DOHH2 (cell line): ENCODE data around the gene AGBL4.

Source experiments
- H3F3A ChIP-seq: fragments of 200-600 bp; sonication (generic), shearing (Covaris generic); 2 replicates; pipeline ENCODE4 v1.6.0; 2016; ENCODE audit warnings: antibody characterized with exemption, mild to moderate bottlenecking; ENCODE audit not compliant: control insufficient read depth, insufficient read depth
- H3K27ac ChIP-seq: fragments of 200-600 bp; sonication (generic); 2 replicates; pipeline ENCODE4 v1.5.1; 2014; ENCODE audit warnings: low read depth, mild to moderate bottlenecking, low read length, moderate library complexity
- H3K27me3 ChIP-seq: fragments of 200-600 bp; sonication (generic); 2 replicates; pipeline ENCODE4 v1.6.1; 2014; ENCODE audit warnings: mild to moderate bottlenecking, low read length, mixed read lengths; ENCODE audit not compliant: control insufficient read depth
- H3K36me3 ChIP-seq: fragments of 200-600 bp; sonication (generic); 2 replicates; pipeline ENCODE4 v1.6.1; 2014; ENCODE audit warnings: mild to moderate bottlenecking, low read length, moderate library complexity, mixed read lengths; ENCODE audit not compliant: control insufficient read depth
- H3K4me1 ChIP-seq: fragments of 200-600 bp; sonication (generic); 2 replicates; pipeline ENCODE4 v1.6.1; 2014; ENCODE audit warnings: mild to moderate bottlenecking, low read length, mixed read lengths; ENCODE audit not compliant: control insufficient read depth
- H3K4me2 ChIP-seq: fragments of 200-600 bp; sonication (generic); 2 replicates; pipeline ENCODE4 v1.6.0; 2014; ENCODE audit warnings: mild to moderate bottlenecking, low read length, moderate library complexity
- H3K4me3 ChIP-seq: fragments of 200-600 bp; sonication (generic); 2 replicates; pipeline ENCODE4 v1.5.1; 2014; ENCODE audit warnings: mild to moderate bottlenecking, low read length, mixed read lengths
- H3K79me2 ChIP-seq: fragments of 200-600 bp; sonication (generic); 2 replicates; pipeline ENCODE4 v1.6.1; 2014; ENCODE audit warnings: mild to moderate bottlenecking, low read length, mixed read lengths; ENCODE audit not compliant: control insufficient read depth
- H3K9me2 ChIP-seq: fragments of 200-600 bp; sonication (generic); replicated peaks from 2 replicates; pipeline ENCODE4 v1.6.1; 2014; ENCODE audit warnings: mild to moderate bottlenecking, low read length, mixed read lengths; ENCODE audit not compliant: control insufficient read depth
- H3K9me3 ChIP-seq: fragments of 200-600 bp; sonication (generic); 2 replicates; pipeline ENCODE4 v1.6.1; 2014; ENCODE audit warnings: antibody characterized with exemption, low read length, mixed read lengths; ENCODE audit not compliant: control insufficient read depth, insufficient read depth
- H4K20me1 ChIP-seq: fragments of 200-600 bp; sonication (generic); 2 replicates; pipeline ENCODE4 v1.6.0; 2014; ENCODE audit warnings: low read depth, mild to moderate bottlenecking, antibody characterized with exemption, low read length, moderate library complexity; ENCODE audit not compliant: control insufficient read depth, insufficient read depth
- EZH2phosphoT487 ChIP-seq: fragments of 200-600 bp; sonication (generic); IDR thresholded peaks from 2 replicates; pipeline ENCODE4 v1.6.1; 2017; ENCODE audit warnings: borderline replicate concordance, mild to moderate bottlenecking, antibody characterized with exemption, low read length, moderate library complexity, mixed read lengths
- TF ChIP-seq, protein P1 (sequence below): fragments of 200-600 bp; sonication (generic); IDR thresholded peaks from one replicate; pipeline ENCODE4 v1.5.1; 2014; ENCODE audit warnings: antibody characterized with exemption, mild to moderate bottlenecking, low read depth, low read length; ENCODE audit not compliant: poor library complexity, severe bottlenecking

The AGBL4 gene

DNA sequence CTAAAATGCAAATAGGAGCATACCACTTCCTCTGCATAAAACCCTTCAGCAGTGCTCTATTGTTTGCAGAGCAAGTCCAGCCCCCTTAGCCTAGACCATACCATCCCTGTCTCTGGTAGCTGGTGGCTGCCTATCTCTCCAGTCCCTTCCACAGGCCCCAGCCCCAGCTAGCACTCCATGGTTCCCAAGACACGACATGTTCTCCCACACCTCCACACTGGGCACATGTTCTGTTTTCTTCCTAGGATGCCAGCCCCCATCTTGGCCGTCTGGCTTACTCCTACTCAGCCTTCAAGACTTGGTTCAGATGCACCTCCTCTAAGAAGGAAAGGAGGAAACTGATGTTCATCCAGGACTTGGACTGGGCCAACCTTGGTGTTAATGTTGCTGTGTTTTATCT lies 1355.4 kb downstream of the AGBL4 start:
- Histone ChIP-seq H3F3A (no peaks in the 10 kb centered on the region), H3K36me3 (no peaks in the 10 kb centered on the region), H3K27me3 (no peaks in the 10 kb centered on the region; the same call in 1 of the 2 replicates), H3K9me3 (no peaks in the 10 kb centered on the region), H3K4me3 (no peak overlapping the region), H3K4me1 (no peaks in the 10 kb centered on the region), H3K4me2 (no peak overlapping the region), H3K79me2 (no peaks in the 10 kb centered on the region), H4K20me1 (no peaks in the 10 kb centered on the region), H3K27ac (no peak overlapping the region), H3K9me2 (no peaks in the 10 kb centered on the region)
- no peak for TF ChIP-seq EZH2phosphoT487
- TF ChIP-seq, protein P1, sequence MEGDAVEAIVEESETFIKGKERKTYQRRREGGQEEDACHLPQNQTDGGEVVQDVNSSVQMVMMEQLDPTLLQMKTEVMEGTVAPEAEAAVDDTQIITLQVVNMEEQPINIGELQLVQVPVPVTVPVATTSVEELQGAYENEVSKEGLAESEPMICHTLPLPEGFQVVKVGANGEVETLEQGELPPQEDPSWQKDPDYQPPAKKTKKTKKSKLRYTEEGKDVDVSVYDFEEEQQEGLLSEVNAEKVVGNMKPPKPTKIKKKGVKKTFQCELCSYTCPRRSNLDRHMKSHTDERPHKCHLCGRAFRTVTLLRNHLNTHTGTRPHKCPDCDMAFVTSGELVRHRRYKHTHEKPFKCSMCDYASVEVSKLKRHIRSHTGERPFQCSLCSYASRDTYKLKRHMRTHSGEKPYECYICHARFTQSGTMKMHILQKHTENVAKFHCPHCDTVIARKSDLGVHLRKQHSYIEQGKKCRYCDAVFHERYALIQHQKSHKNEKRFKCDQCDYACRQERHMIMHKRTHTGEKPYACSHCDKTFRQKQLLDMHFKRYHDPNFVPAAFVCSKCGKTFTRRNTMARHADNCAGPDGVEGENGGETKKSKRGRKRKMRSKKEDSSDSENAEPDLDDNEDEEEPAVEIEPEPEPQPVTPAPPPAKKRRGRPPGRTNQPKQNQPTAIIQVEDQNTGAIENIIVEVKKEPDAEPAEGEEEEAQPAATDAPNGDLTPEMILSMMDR: no peak

DNA sequence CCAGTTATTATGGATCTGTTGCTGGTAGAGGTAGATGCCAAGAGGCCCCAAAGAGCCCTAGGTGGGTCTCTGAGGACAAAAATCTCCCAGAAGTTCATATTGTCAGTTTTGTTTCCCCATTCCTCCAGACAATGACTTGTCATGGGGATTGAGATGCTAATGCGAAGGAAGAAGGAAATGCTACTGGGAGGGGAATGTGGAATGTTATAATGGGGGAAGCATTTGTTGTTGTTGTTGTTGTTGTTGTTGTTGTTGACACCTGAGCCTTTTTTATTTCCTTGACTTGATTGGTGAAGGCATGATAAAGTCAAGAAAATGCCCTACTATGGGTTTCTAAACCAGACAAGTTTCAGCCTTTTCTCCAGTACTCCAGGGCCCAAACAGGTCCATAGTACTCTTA lies 1356.0 kb downstream of the AGBL4 start:
- no peaks in the 10 kb centered on the region; the same call in 1 of the 2 replicates for H3K27me3 ChIP-seq
- no peaks in the 10 kb centered on the region for H4K20me1 ChIP-seq
- H3K4me1 ChIP-seq: no peaks in the 10 kb centered on the region
- H3K4me3 ChIP-seq: no peak overlapping the region
- no peaks in the 10 kb centered on the region for H3K79me2 ChIP-seq
- no peaks in the 10 kb centered on the region for H3K36me3 ChIP-seq
- H3K4me2 ChIP-seq: no peak overlapping the region
- TF ChIP-seq, protein P1: no peak
- no peak for TF ChIP-seq EZH2phosphoT487
- H3K9me3 ChIP-seq: no peaks in the 10 kb centered on the region
- H3K9me2 ChIP-seq: no peaks in the 10 kb centered on the region
- no peak overlapping the region for H3K27ac ChIP-seq
- no peaks in the 10 kb centered on the region for H3F3A ChIP-seq

GRCh38 chr1:48665708-48666407 lies 1357.9 kb downstream of the AGBL4 start:
- H3K9me3 ChIP-seq: no peaks in the 10 kb centered on the region
- H3K4me2 ChIP-seq: no peak overlapping the region
- no peaks in the 10 kb centered on the region for H3K36me3 ChIP-seq
- H3K27ac ChIP-seq: no peak overlapping the region
- H3F3A ChIP-seq: no peaks in the 10 kb centered on the region
- no peaks in the 10 kb centered on the region for H3K27me3 ChIP-seq
- H4K20me1 ChIP-seq: no peaks in the 10 kb centered on the region
- no peaks in the 10 kb centered on the region for H3K4me1 ChIP-seq
- no peak overlapping the region for H3K4me3 ChIP-seq
- H3K79me2 ChIP-seq: no peaks in the 10 kb centered on the region
- no peaks in the 10 kb centered on the region for H3K9me2 ChIP-seq
- TF ChIP-seq EZH2phosphoT487: no peak
- TF ChIP-seq, protein P1: no peak
